ENCODE data around the gene MYO1B. TPM values are rescaled to one million over a fixed set of nuclear protein-coding genes. Genes with fewer than 3 reads are reported as not detected.

MYO1B gene
- total RNA-seq, 1 experiment from 2014 or later, result 80.3 TPM

- Histone ChIP-seq H3K9me3 (no peaks in the 10 kb centered on the region), H3K4me3 (ENCODE audit: low read depth, low read length) (no peak overlapping the region), H3K36me3 (ENCODE audit: control insufficient read depth, insufficient read depth, low read length) (no peaks in the 10 kb centered on the region; the same call in 1 of the 2 replicates), H3K27me3 (replicated peaks; ENCODE audit: control insufficient read depth, insufficient read depth, low read length) (no peaks in the 10 kb centered on the region), H3K4me1 (no peaks in the 10 kb centered on the region)
- no peaks in the 10 kb centered on the region for H3K4me1 Mint-ChIP-seq (ENCODE audit: low read depth, unreplicated experiment)
- CTCF ChIA-PET, result no interaction called here
- POLR2A ChIA-PET, result no interaction called here
- no TSS peak for BruUV-seq (replicated peaks)
- no peak for DNase-seq
- peaks cover 42% of the 10 kb centered on the region for H3K36me3 Mint-ChIP-seq (ENCODE audit: insufficient read depth, unreplicated experiment)
- no peak overlapping the region for H3K27ac Mint-ChIP-seq (ENCODE audit: unreplicated experiment)
- no peak overlapping the region for H3K4me3 Mint-ChIP-seq (ENCODE audit: unreplicated experiment)
- no peak for TF ChIP-seq CTCF (IDR thresholded peaks at IDR 0.05; ENCODE audit: insufficient read depth in 1 of 2, low read depth in 1 of 2, low read length in 1 of 2, severe bottlenecking in 1 of 2, unreplicated experiment in 1 of 2)
- H3K27me3 Mint-ChIP-seq (ENCODE audit: insufficient read depth, unreplicated experiment), result no peaks in the 10 kb centered on the region
- intact Hi-C loops (cut with micrococcal nuclease; ENCODE audit: unreplicated experiment), result no loop called here
- no peaks in the 10 kb centered on the region for H3K9me3 Mint-ChIP-seq (ENCODE audit: unreplicated experiment)
Observed at GRCh38 chr2:191280834-191281756, 35.9 kb downstream of the MYO1B start.

- Histone ChIP-seq H3K9me3 (no peaks in the 10 kb centered on the region), H3K4me3 (ENCODE audit: low read depth, low read length) (no peak overlapping the region), H3K36me3 (ENCODE audit: control insufficient read depth, insufficient read depth, low read length) (no peaks in the 10 kb centered on the region), H3K27me3 (replicated peaks; ENCODE audit: control insufficient read depth, insufficient read depth, low read length) (no peaks in the 10 kb centered on the region), H3K4me1 (no peaks in the 10 kb centered on the region)
- TF ChIP-seq CTCF (IDR thresholded peaks at IDR 0.05; ENCODE audit: insufficient read depth in 1 of 2, low read depth in 1 of 2, low read length in 1 of 2, severe bottlenecking in 1 of 2, unreplicated experiment in 1 of 2), result no peak
- no TSS peak for BruUV-seq (replicated peaks)
- Mint-ChIP-seq H3K4me1 (ENCODE audit: low read depth, unreplicated experiment) (peaks cover 6% of the 10 kb centered on the region), H3K36me3 (ENCODE audit: insufficient read depth, unreplicated experiment) (peaks cover 30% of the 10 kb centered on the region), H3K27ac (ENCODE audit: unreplicated experiment) (no peak overlapping the region), H3K27me3 (ENCODE audit: insufficient read depth, unreplicated experiment) (no peaks in the 10 kb centered on the region), H3K4me3 (ENCODE audit: unreplicated experiment) (no peak overlapping the region), H3K9me3 (ENCODE audit: unreplicated experiment) (no peaks in the 10 kb centered on the region)
- no peak for DNase-seq
- CTCF ChIA-PET, result no interaction called here
- POLR2A ChIA-PET, result no interaction called here
- intact Hi-C loops (cut with micrococcal nuclease; ENCODE audit: unreplicated experiment), result no loop called here
Observed at GRCh38 chr2:191285252-191285651, 40.0 kb downstream of the MYO1B start.

DNA sequence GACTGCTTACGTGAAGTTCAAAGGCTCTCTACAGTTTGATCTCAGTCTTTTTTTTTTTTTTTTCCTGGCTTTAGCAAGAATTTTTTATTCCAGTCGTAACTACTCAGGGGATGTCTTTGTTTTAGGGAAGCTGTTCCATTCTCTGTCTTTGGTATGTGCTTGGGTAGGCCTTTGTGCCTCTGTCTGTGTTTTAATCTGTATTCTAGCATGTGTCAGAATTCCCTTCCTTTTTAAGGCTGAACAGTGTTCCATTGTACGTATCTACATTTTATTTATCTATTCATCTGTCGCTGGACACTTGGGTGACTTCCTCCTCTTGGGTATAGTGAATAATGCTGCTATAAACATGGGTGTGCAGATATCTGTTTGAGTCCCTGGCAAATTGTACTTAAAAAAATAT, 42.6 kb downstream of the MYO1B start:
- H3K4me1 Mint-ChIP-seq (ENCODE audit: low read depth, unreplicated experiment), result peaks cover 19% of the 10 kb centered on the region
- CTCF ChIA-PET, result interaction anchor here (0.6 kb wide), 2 partner anchors 178 to 284 kb away, joined by 3 to 4 read pairs; no protein-coding TSS in a partner anchor
- H3K4me3 ChIP-seq (ENCODE audit: low read depth, low read length), result no peak overlapping the region

More for the DNA sequence above, 42.6 kb downstream of the MYO1B start:
- no TSS peak for BruUV-seq (replicated peaks)
- no peak overlapping the region for H3K4me3 Mint-ChIP-seq (ENCODE audit: unreplicated experiment)
- peaks cover 19% of the 10 kb centered on the region for H3K36me3 Mint-ChIP-seq (ENCODE audit: insufficient read depth, unreplicated experiment)
- H3K27me3 Mint-ChIP-seq (ENCODE audit: insufficient read depth, unreplicated experiment), result no peaks in the 10 kb centered on the region
- Histone ChIP-seq H3K9me3 (no peaks in the 10 kb centered on the region), H3K36me3 (ENCODE audit: control insufficient read depth, insufficient read depth, low read length) (no peaks in the 10 kb centered on the region), H3K4me1 (peaks cover 22% of the 10 kb centered on the region), H3K27me3 (replicated peaks; ENCODE audit: control insufficient read depth, insufficient read depth, low read length) (no peaks in the 10 kb centered on the region)
- no peak for TF ChIP-seq CTCF (IDR thresholded peaks at IDR 0.05; ENCODE audit: insufficient read depth in 1 of 2, low read depth in 1 of 2, low read length in 1 of 2, severe bottlenecking in 1 of 2, unreplicated experiment in 1 of 2)
- no peaks in the 10 kb centered on the region for H3K9me3 Mint-ChIP-seq (ENCODE audit: unreplicated experiment)
- POLR2A ChIA-PET, result no interaction called here
- H3K27ac Mint-ChIP-seq (ENCODE audit: unreplicated experiment), result no peak overlapping the region
- intact Hi-C loops (cut with micrococcal nuclease; ENCODE audit: unreplicated experiment), result no loop called here
- DNase-seq, result no peak
